SK-N-SH (cell line): ENCODE results near the gene ZBED4.

Experiments used
- CTCF ChIP-seq: fragments of 200-600 bp; sonication (generic); IDR thresholded peaks from 2 replicates; pipeline ENCODE4 v1.6.1; 2017; ENCODE audit warnings: antibody characterized with exemption, mild to moderate bottlenecking, moderate library complexity
- FOXJ3 ChIP-seq: sonication (generic); formaldehyde crosslinking; IDR thresholded peaks from 2 replicates; pipeline ENCODE4 v1.5.1; 2020; ENCODE audit warnings: mild to moderate bottlenecking, missing genetic modification reagents
- FOXM1 ChIP-seq: IDR thresholded peaks from 2 replicates; pipeline ENCODE4 v1.4.0; 2012; ENCODE audit warnings: low read depth, mild to moderate bottlenecking
- MAX ChIP-seq: IDR thresholded peaks from 2 replicates; pipeline ENCODE4 v1.4.0; 2012; ENCODE audit warnings: low read depth
- MXI1 ChIP-seq: IDR thresholded peaks from 2 replicates; pipeline ENCODE4 v1.6.1; 2012; ENCODE audit warnings: mild to moderate bottlenecking, low read depth, low read length, improper control_type of control experiment
- RAD21 ChIP-seq: IDR thresholded peaks from 2 replicates; pipeline ENCODE4 v1.6.1; 2012; ENCODE audit warnings: mild to moderate bottlenecking, low read length
- REST ChIP-seq: IDR thresholded peaks from 2 replicates; pipeline ENCODE4 v1.6.1; 2012; ENCODE audit warnings: mild to moderate bottlenecking, low read depth, low read length, moderate library complexity
- USF1 ChIP-seq: IDR thresholded peaks from 2 replicates; pipeline ENCODE4 v1.4.0; 2012; ENCODE audit warnings: low read depth, borderline replicate concordance
- YY1 ChIP-seq: IDR thresholded peaks from 2 replicates; pipeline ENCODE4 v1.4.0; 2012; ENCODE audit warnings: low read depth, mild to moderate bottlenecking

- no peak for TF ChIP-seq CTCF
- no peak for TF ChIP-seq YY1
- TF ChIP-seq FOXM1, result no peak
- no peak for TF ChIP-seq USF1
- TF ChIP-seq MAX, result no peak
- TF ChIP-seq FOXJ3 (CRISPR knock-in tag), result no peak
- no peak for TF ChIP-seq RAD21
- TF ChIP-seq REST, result no peak
- no peak for TF ChIP-seq MXI1
Observed at GRCh38 chr22:49856343-49856742, 2.7 kb downstream of the ZBED4 start.
